ENCODE measurements around the gene USP40. TPM values are rescaled to one million over a fixed set of nuclear protein-coding genes. Genes with fewer than 3 reads are reported as not detected.

USP40 gene
- total RNA-seq, 3 donors from 2014 or later (not counting 1 experiment from before 2014, with no cell fraction given): 17.4 to 20.6 (median 19.4) TPM

- intact Hi-C loops (cut with micrococcal nuclease): no loop called here
- no peaks in the 10 kb centered on the region for H3K4me1 Mint-ChIP-seq
- no peak overlapping the region for H3K4me3 Mint-ChIP-seq
- ATAC-seq (no peak), DNase-seq (no peak)
- H3K9me3 Mint-ChIP-seq: no peaks in the 10 kb centered on the region
- H3K27me3 Mint-ChIP-seq (ENCODE audit: low read depth in 2 of 2): no peaks in the 10 kb centered on the region
- Histone ChIP-seq H3K27me3 (ENCODE audit: control insufficient read depth, insufficient read depth, low read length) (no peaks in the 10 kb centered on the region), H3K4me1 (ENCODE audit: control insufficient read depth, insufficient read depth, low read length) (no peaks in the 10 kb centered on the region), H3K4me3 (ENCODE audit: low read length) (no peak overlapping the region), H3K9me3 (ENCODE audit: control insufficient read depth, insufficient read depth, low read length) (no peaks in the 10 kb centered on the region), H3K36me3 (ENCODE audit: control insufficient read depth, insufficient read depth, low read length) (peaks cover 15% of the 10 kb centered on the region), H3K27ac (ENCODE audit: low read length) (no peak overlapping the region)
- no peak overlapping the region for H3K27ac Mint-ChIP-seq
- TF ChIP-seq, protein P1, sequence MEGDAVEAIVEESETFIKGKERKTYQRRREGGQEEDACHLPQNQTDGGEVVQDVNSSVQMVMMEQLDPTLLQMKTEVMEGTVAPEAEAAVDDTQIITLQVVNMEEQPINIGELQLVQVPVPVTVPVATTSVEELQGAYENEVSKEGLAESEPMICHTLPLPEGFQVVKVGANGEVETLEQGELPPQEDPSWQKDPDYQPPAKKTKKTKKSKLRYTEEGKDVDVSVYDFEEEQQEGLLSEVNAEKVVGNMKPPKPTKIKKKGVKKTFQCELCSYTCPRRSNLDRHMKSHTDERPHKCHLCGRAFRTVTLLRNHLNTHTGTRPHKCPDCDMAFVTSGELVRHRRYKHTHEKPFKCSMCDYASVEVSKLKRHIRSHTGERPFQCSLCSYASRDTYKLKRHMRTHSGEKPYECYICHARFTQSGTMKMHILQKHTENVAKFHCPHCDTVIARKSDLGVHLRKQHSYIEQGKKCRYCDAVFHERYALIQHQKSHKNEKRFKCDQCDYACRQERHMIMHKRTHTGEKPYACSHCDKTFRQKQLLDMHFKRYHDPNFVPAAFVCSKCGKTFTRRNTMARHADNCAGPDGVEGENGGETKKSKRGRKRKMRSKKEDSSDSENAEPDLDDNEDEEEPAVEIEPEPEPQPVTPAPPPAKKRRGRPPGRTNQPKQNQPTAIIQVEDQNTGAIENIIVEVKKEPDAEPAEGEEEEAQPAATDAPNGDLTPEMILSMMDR (IDR thresholded peaks at IDR 0.05): no peak
- 100% methylated on average over 1 of the region's 3 CpGs for WGBS (ENCODE audit: insufficient coverage)
- peaks cover 6% of the 10 kb centered on the region for H3K36me3 Mint-ChIP-seq
These were observed 75.3 kb downstream of the USP40 start for GRCh38 chr2:233491326-233491725.

DNA sequence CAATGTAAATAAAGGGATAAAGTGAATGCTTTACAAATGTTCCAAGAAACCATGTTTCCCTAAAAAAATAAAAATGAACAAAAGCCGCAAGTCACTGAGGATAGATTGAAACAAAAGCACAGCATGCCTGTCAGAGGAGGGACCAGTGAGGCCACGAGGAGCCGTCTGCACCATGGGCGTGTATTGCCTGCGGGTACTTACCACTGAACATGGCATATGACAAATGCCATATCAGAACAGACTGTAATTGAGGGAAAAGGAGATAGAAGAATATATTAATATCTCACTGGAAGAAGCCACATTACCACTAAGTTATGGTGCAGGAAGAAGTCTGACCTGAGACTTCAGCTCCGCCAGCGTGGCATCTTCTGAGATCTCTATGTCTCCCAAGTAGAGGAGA, 75.8 kb downstream of the USP40 start:
- Histone ChIP-seq H3K27ac (ENCODE audit: low read length) (no peak overlapping the region), H3K4me1 (ENCODE audit: control insufficient read depth, insufficient read depth, low read length) (no peaks in the 10 kb centered on the region), H3K9me3 (ENCODE audit: control insufficient read depth, insufficient read depth, low read length) (no peaks in the 10 kb centered on the region), H3K36me3 (ENCODE audit: control insufficient read depth, insufficient read depth, low read length) (peaks cover 14% of the 10 kb centered on the region), H3K27me3 (ENCODE audit: control insufficient read depth, insufficient read depth, low read length) (no peaks in the 10 kb centered on the region), H3K4me3 (ENCODE audit: low read length) (no peak overlapping the region)
- intact Hi-C loops (cut with micrococcal nuclease): no loop called here
- no peak for DNase-seq
- H3K27ac Mint-ChIP-seq: no peak overlapping the region
- H3K4me1 Mint-ChIP-seq: no peaks in the 10 kb centered on the region
- H3K27me3 Mint-ChIP-seq (ENCODE audit: low read depth in 2 of 2): no peaks in the 10 kb centered on the region
- H3K4me3 Mint-ChIP-seq: no peak overlapping the region
- WGBS (ENCODE audit: insufficient coverage): over 99% methylated on average over 7 of the region's 7 CpGs
- ATAC-seq: no peak
- no peaks in the 10 kb centered on the region for H3K9me3 Mint-ChIP-seq
- TF ChIP-seq, protein P1 (IDR thresholded peaks at IDR 0.05): no peak
- peaks cover 4% of the 10 kb centered on the region for H3K36me3 Mint-ChIP-seq

DNA sequence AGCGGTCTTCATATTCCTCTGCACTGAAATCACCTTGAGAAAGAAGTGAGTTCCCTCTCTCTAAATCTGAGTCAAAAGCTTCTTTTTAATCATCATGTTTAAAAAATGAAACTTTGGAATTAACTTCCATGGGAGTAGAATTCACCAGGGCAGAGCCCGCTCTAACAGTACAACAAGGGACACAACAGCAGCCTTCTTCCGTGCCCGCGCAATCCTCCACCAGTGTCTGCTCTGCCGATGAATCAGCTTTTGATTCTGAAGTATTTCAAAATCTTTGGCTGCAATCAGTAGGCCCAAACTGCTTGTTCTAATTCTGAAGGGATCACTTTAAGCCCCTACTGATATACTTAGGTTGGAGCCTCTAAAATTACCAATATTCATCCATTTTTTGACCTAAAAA, 76.9 kb downstream of the USP40 start:
- Histone ChIP-seq H3K9me3 (ENCODE audit: control insufficient read depth, insufficient read depth, low read length) (no peaks in the 10 kb centered on the region), H3K36me3 (ENCODE audit: control insufficient read depth, insufficient read depth, low read length) (peaks cover 22% of the 10 kb centered on the region), H3K27ac (ENCODE audit: low read length) (no peak overlapping the region), H3K27me3 (ENCODE audit: control insufficient read depth, insufficient read depth, low read length) (no peaks in the 10 kb centered on the region), H3K4me3 (ENCODE audit: low read length) (no peak overlapping the region), H3K4me1 (ENCODE audit: control insufficient read depth, insufficient read depth, low read length) (no peaks in the 10 kb centered on the region)
- Mint-ChIP-seq H3K36me3 (peaks cover 7% of the 10 kb centered on the region), H3K4me3 (no peak overlapping the region), H3K27ac (no peak overlapping the region), H3K27me3 (ENCODE audit: low read depth in 2 of 2) (no peaks in the 10 kb centered on the region), H3K4me1 (no peaks in the 10 kb centered on the region), H3K9me3 (no peaks in the 10 kb centered on the region)
- WGBS (ENCODE audit: insufficient coverage): 92% methylated on average over 6 of the region's 6 CpGs
- DNase-seq: no peak
- intact Hi-C loops (cut with micrococcal nuclease): no loop called here
- TF ChIP-seq, protein P1 (IDR thresholded peaks at IDR 0.05): no peak
- no peak for ATAC-seq

- no peak overlapping the region for H3K4me3 ChIP-seq (ENCODE audit: low read length)
- H3K27ac Mint-ChIP-seq: no peak overlapping the region
- H3K27ac ChIP-seq (ENCODE audit: low read length): no peak overlapping the region
These were observed 77.4 kb downstream of the USP40 start for GRCh38 chr2:233489143-233489542.

More at GRCh38 chr2:233489143-233489542, 77.4 kb downstream of the USP40 start:
- H3K9me3 Mint-ChIP-seq: no peaks in the 10 kb centered on the region
- H3K27me3 Mint-ChIP-seq (ENCODE audit: low read depth in 2 of 2): no peaks in the 10 kb centered on the region
- intact Hi-C loops (cut with micrococcal nuclease): no loop called here
- H3K4me1 Mint-ChIP-seq: no peaks in the 10 kb centered on the region
- peaks cover 7% of the 10 kb centered on the region for H3K36me3 Mint-ChIP-seq
- H3K27me3 ChIP-seq (ENCODE audit: control insufficient read depth, insufficient read depth, low read length): no peaks in the 10 kb centered on the region
- H3K4me3 Mint-ChIP-seq: no peak overlapping the region
- no peaks in the 10 kb centered on the region for H3K9me3 ChIP-seq (ENCODE audit: control insufficient read depth, insufficient read depth, low read length)
- DNase-seq: no peak
- peaks cover 22% of the 10 kb centered on the region for H3K36me3 ChIP-seq (ENCODE audit: control insufficient read depth, insufficient read depth, low read length)
- H3K4me1 ChIP-seq (ENCODE audit: control insufficient read depth, insufficient read depth, low read length): no peaks in the 10 kb centered on the region
- TF ChIP-seq, protein P1 (IDR thresholded peaks at IDR 0.05): no peak
- 96% methylated on average over 10 of the region's 10 CpGs for WGBS (ENCODE audit: insufficient coverage)
- ATAC-seq: no peak

Data from natural killer cell (primary cell).